Measurements from ENCODE around the gene PTPRO.

- TF ChIP-seq CTCF (IDR thresholded peaks at IDR 0.05) (no peak), POLR2A (IDR thresholded peaks at IDR 0.05) (no peak)
These were observed 14.7 kb downstream of the PTPRO start for GRCh38 chr12:15336768-15337553.
